Activated effector memory CD4-positive, alpha-beta T cell treated with anti-CD3 and anti-CD28 coated beads, Interleukin-2, amount 50 U/mL, for 16 hours (primary cell): ENCODE results near the gene GPSM1.
A peak's percentile ranks its signal among the peaks of the same experiment; 100 is the strongest.
"Not testable (repeated sequence)": the region's sequence is repeated elsewhere in the genome, so short reads cannot be mapped to it uniquely, and the experiment has no call there.

Experiments used
- DNase-seq: peaks from one replicate; pipeline ENCODE4 v3.0.0-alpha.2; 2020

The GPSM1 gene

GRCh38 chr9:136401173-136401922 lies 74.0 kb downstream of the GPSM1 start:
- no peak for DNase-seq

- DNase-seq = no peak
Observed at GRCh38 chr9:136402067-136402466, 74.7 kb downstream of the GPSM1 start.

DNA sequence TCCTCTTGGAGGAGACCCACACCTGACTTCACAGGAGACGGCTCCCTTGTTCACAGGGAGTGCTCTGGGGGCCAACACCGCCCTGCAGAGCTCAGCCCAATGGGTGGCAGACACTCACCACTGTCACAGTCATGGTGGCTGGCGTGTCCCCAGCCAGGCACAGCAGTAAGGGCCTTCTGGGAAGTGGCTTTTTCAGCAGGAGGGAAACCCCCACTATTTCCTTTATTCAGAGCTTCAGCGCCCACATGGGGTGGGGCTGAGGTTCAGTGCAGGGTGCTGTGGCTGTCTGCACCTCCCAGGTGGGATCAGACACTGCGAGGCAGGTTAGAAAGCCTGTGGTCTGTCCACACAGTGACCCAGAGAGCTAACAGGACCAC lies 76.2 kb downstream of the GPSM1 start:
- DNase-seq = peak; percentile 92

GRCh38 chr9:136403915-136404800 lies 76.8 kb downstream of the GPSM1 start:
- peak; percentile 83 for DNase-seq

- peak; percentile 71 for DNase-seq
Observed at GRCh38 chr9:136404801-136405136, 77.4 kb downstream of the GPSM1 start.

GRCh38 chr9:136405481-136405880 lies 78.1 kb downstream of the GPSM1 start:
- DNase-seq = no peak

- DNase-seq = not testable (repeated sequence)
Observed at GRCh38 chr9:136405904-136406303, 78.6 kb downstream of the GPSM1 start.

- not testable (repeated sequence) for DNase-seq
Observed at GRCh38 chr9:136407061-136407460, 79.7 kb downstream of the GPSM1 start.

- DNase-seq = no peak
Observed at GRCh38 chr9:136407911-136408310, 80.6 kb downstream of the GPSM1 start.
